Heart right ventricle (tissue), 16 donors: ENCODE measurements around the gene NRN1L. TPM values are rescaled to one million over a fixed set of nuclear protein-coding genes. Genes with fewer than 3 reads are reported as not detected.

ENCODE experiments used
- ATAC-seq, 8 donors: fragments of 200-7000 bp; cut with Tn5 transposase; one replicate each; pipeline ENCODE4 v1.9.1; 2020; ENCODE audit warnings: mild to moderate bottlenecking in 8 of 8, moderate library complexity in 8 of 8, moderate number of reproducible peaks in 1 of 8
- DNase-seq, 2 donors: peaks; one replicate each; pipeline ENCODE4 v3.0.0-alpha.2; 2020
- H3K27ac ChIP-seq, 10 donors: fragments of 200-600 bp; sonication (generic) in 2 of 10; one replicate each; pipeline versions ENCODE4 v1.5.0 to v1.8.0; 2020 to 2022; ENCODE audit warnings: mild to moderate bottlenecking in 3 of 10
- H3K27me3 ChIP-seq, 7 donors: fragments of 200-600 bp; one replicate each; pipeline ENCODE4 v1.8.0; 2021 to 2022; ENCODE audit warnings: mild to moderate bottlenecking in 2 of 7
- H3K36me3 ChIP-seq, 9 donors: fragments of 200-600 bp; sonication (generic) in 1 of 9; one replicate each; pipeline versions ENCODE4 v1.5.0 to v1.8.0; 2020 to 2022; ENCODE audit warnings: mild to moderate bottlenecking in 2 of 9
- H3K4me1 ChIP-seq, 9 donors: fragments of 200-600 bp; sonication (generic) in 1 of 9; one replicate each; pipeline versions ENCODE4 v1.5.0 to v1.8.0; 2020 to 2022; ENCODE audit warnings: mild to moderate bottlenecking in 4 of 9
- H3K4me3 ChIP-seq, 10 donors: fragments of 200-600 bp; sonication (generic) in 2 of 10; one replicate each; pipeline versions ENCODE4 v1.5.0 to v1.8.0; 2020 to 2022; ENCODE audit warnings: mild to moderate bottlenecking in 7 of 10, moderate library complexity in 2 of 10
- H3K9me3 ChIP-seq, 11 donors: fragments of 200-600 bp in 10 of 11; sonication (generic) in 2 of 11; one replicate each; pipeline versions ENCODE4 v1.5.0 to v1.8.0; 2013 to 2022; ENCODE audit warnings: mild to moderate bottlenecking in 2 of 11, control low read depth in 1 of 11, moderate library complexity in 1 of 11
- CTCF ChIP-seq, 9 donors: fragments of 200-600 bp; sonication (generic) in 2 of 9; IDR thresholded peaks; one replicate each; pipeline versions ENCODE4 v1.5.0 to v1.8.0; 2021 to 2022; ENCODE audit warnings: antibody characterized with exemption in 9 of 9, mild to moderate bottlenecking in 5 of 9, moderate library complexity in 1 of 9
- WGBS, 2 donors: extraction: QIAGEN DNeasy Blood & Tissue Kit; methylation state at CpG; one replicate each; pipeline ENCODE4 v1.1.7; 2013; ENCODE audit warnings: inconsistent platforms in 1 of 2; 5-methylcytosine and 5-hydroxymethylcytosine counted together
- intact Hi-C, 10 donors: fragments of 100-400 bp; cut with DNase I; formaldehyde crosslinking; loops; one replicate each; pipeline versions ENCODE4 v1.11.1 to v1.14.2; 2022
- polyA plus RNA-seq, 2 donors: library from polyadenylated mRNA; stranded (reverse); fragments of 200-250 nt; gene quantifications; one replicate each; pipeline ENCODE4 v1.2.3, GENCODE V29; 2013
- total RNA-seq, 10 donors: library from RNA; stranded (reverse); fragmentation: NEBNext Ultra II Directional in 3 of 10; extraction: Animal tissue kit (Norgen Biotek cat#: 25700) in 3 of 10; gene quantifications; one replicate each; pipeline versions ENCODE4 v1.2.1 to v1.2.4, GENCODE V29; 2021 to 2023
- donor health status: Arrhythmogenic right ventricular cardiomyopathy.
- donor health status: ischemic (EF 13 %, LVEDD 7.1; RV severe dilation, severe dysfunction).
- donor health status: healthy with polysubstance abuse.
- donor health status: DM: no; HTN: yes; CAD: no.
- donor health status: DM: no; HTN: no; CAD: no.
- donor health status: ischemic (EF 25% LVEDD 6.9; RV normal size, moderate dysfunction).
- donor health status: ischemic (EF 25% LVEDD 5.7; RV mildly dilated, moderate dysfunction).
- donor health status: healthy.
- donor health status: DM: yes; HTN: yes; CAD: no.
- donor health status: Ischemic cardiomyopathy.
- donor health status: ischemic (EF 35%, LVEDD 5.7; RV mildly dilated, moderate dysfunction).
- donor health status: nonischemic (EF 11% LVEDD 7.7; RV severe dilation, severe dysfunction).
- donor health status: DM: yes; HTN: yes; CAD: no.
- donor health status: PGD.
- donor health status: ischemic (EF 29% LVEDD 5.4; RV normal size, mild dysfunction).
- donor health status: nonischemic (EF 23%, LVEDD 6.1; RV moderate dilation, normal function).

The NRN1L gene
- total and polyA plus RNA-seq, 12 donors = 1.1 to 4.0 (median 1.7) TPM; not detected in 4

- H3K4me1 ChIP-seq = peaks cover 25 to 82% (median 61%) of the 10 kb centered on the region in 9 donors
- 48 to 65% methylated on average over 4 of the region's 4 CpGs for WGBS, 2 donors
- H3K27ac ChIP-seq = peak overlapping the region in 9 of 10 donors; percentile 17 to 83 (median 53)
- no peaks in the 10 kb centered on the region for H3K9me3 ChIP-seq
- no peaks in the 10 kb centered on the region for H3K27me3 ChIP-seq
- DNase-seq (no peak), ATAC-seq (peak in 5 of 8 donors; percentile 8 to 73 (median 36))
- TF ChIP-seq CTCF (IDR thresholded peaks at IDR 0.05) = no peak
- intact Hi-C loops = loop anchor here in 1 of 10 donors (5.0 kb wide), 2 partner anchors 36 to 86 kb away; partner anchors contain the start of gene NRN1L
- H3K4me3 ChIP-seq = no peak overlapping the region
- peaks cover 0 to 51% (median 0%) of the 10 kb centered on the region in 9 donors for H3K36me3 ChIP-seq
These were observed 33.2 kb downstream of the NRN1L start for GRCh38 chr16:67917852-67918236.

GRCh38 chr16:67919622-67920221, 35.0 kb downstream of the NRN1L start:
- Histone ChIP-seq H3K4me1 (peaks cover 25 to 96% (median 78%) of the 10 kb centered on the region in 9 donors), H3K27ac (peak overlapping the region in 4 of 10 donors; percentile 26 to 73 (median 43)), H3K27me3 (no peaks in the 10 kb centered on the region), H3K36me3 (peaks cover 0 to 46% (median 0%) of the 10 kb centered on the region in 9 donors), H3K4me3 (no peak overlapping the region), H3K9me3 (no peaks in the 10 kb centered on the region)
- WGBS, 2 donors = 54 to 71% methylated on average over 6 of the region's 6 CpGs
- intact Hi-C loops = loop anchor here in 5 of 10 donors (5.0 to 10.0 kb wide), 5 partner anchors 37 to 247 kb away; partner anchors contain the start of gene NRN1L (in 1 of the 5)
- ATAC-seq (peak in 4 of 8 donors; percentile 27 to 40 (median 32)), DNase-seq (no peak)
- peak in 7 of 9 donors; percentile 22 to 47 (median 33) for TF ChIP-seq CTCF (IDR thresholded peaks at IDR 0.05)

GRCh38 chr16:67922221-67922620, 37.5 kb downstream of the NRN1L start:
- intact Hi-C loops = loop anchor here in 4 of 10 donors (5.0 to 10.0 kb wide), 3 partner anchors 95 to 250 kb away; no protein-coding TSS in a partner anchor
- H3K27ac ChIP-seq = peak overlapping the region in 4 of 10 donors; percentile 17 to 39 (median 20)
- no peak for TF ChIP-seq CTCF (IDR thresholded peaks at IDR 0.05)
- H3K4me1 ChIP-seq = peaks cover 13 to 97% (median 74%) of the 10 kb centered on the region in 9 donors
- H3K36me3 ChIP-seq = peaks cover 0 to 38% (median 0%) of the 10 kb centered on the region in 9 donors
- WGBS, 2 donors = 68 to 69% methylated on average over 5 of the region's 5 CpGs
- no peak for DNase-seq
- no peak for ATAC-seq
- H3K27me3 ChIP-seq = no peaks in the 10 kb centered on the region
- no peak overlapping the region for H3K4me3 ChIP-seq
- H3K9me3 ChIP-seq = no peaks in the 10 kb centered on the region

GRCh38 chr16:67922740-67923139, 38.1 kb downstream of the NRN1L start:
- H3K9me3 ChIP-seq = no peaks in the 10 kb centered on the region
- H3K4me1 ChIP-seq = peaks cover 8 to 92% (median 69%) of the 10 kb centered on the region in 9 donors
- intact Hi-C loops = loop anchor here in 4 of 10 donors (5.0 to 10.0 kb wide), 3 partner anchors 95 to 250 kb away; no protein-coding TSS in a partner anchor
- no peak for ATAC-seq
- H3K27ac ChIP-seq = peak overlapping the region in 2 of 10 donors; percentile 4 to 19
- no peak for TF ChIP-seq CTCF (IDR thresholded peaks at IDR 0.05)
- DNase-seq = no peak
- no peaks in the 10 kb centered on the region for H3K27me3 ChIP-seq
- 77 to 79% methylated on average over 8 of the region's 8 CpGs for WGBS, 2 donors
- H3K36me3 ChIP-seq = peaks cover 0 to 43% (median 4%) of the 10 kb centered on the region in 9 donors
- no peak overlapping the region for H3K4me3 ChIP-seq
